ENCODE results near the gene RELT.

- no peak for TF ChIP-seq CTCF (IDR thresholded peaks at IDR 0.05 in 8 of 11, conservative IDR thresholded peaks at IDR 0.05 in 3 of 11)
- no peak for TF ChIP-seq POLR2AphosphoS5 (IDR thresholded peaks at IDR 0.05)
- TF ChIP-seq POLR2A (IDR thresholded peaks at IDR 0.05) = no peak
Measured at GRCh38 chr11:73326929-73327811, 49.0 kb upstream of the RELT start.

Data from spleen (tissue), 7 donors.